NCI-H1694 treated with DMSO at 0.1 percent for 48 hours (cell line): ENCODE data around the gene TAS1R1.
"Not testable (repeated sequence)": the region's sequence is repeated elsewhere in the genome, so short reads cannot be mapped to it uniquely, and the experiment has no call there.

Experiments
- DNase-seq: peaks from one replicate; lab custom pipeline; 2025; lab: John Stamatoyannopoulos, UW

TAS1R1 gene

GRCh38 chr1:6591222-6591621 is 36.1 kb downstream of the TAS1R1 start:
- no peak for DNase-seq

GRCh38 chr1:6591644-6592043 is 36.5 kb downstream of the TAS1R1 start:
- DNase-seq = no peak

- DNase-seq = no peak
These were observed 37.3 kb downstream of the TAS1R1 start for GRCh38 chr1:6592441-6592840.

- DNase-seq = no peak
These were observed 37.9 kb downstream of the TAS1R1 start for GRCh38 chr1:6592865-6593593.

DNA sequence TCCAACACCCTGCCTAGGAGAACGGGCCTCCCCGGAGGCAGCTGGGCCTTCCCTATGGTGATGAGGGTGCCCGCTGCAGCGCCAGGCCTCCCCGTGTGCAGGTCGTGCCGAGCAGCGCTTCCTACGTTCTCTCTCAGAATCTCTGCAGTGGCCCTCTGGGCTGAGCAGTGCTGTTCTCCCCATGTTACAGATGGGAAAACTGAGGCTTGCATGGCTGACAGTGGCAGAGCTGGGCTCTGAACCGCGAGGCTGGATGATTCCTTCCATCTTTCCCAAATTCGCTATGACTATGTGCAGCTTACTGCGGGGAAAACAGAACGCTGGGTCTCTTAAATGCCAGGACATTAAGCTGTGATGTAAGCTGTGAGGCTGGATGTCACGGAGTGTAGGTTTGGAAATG is 38.7 kb downstream of the TAS1R1 start:
- DNase-seq = no peak

GRCh38 chr1:6594977-6595740 is 40.1 kb downstream of the TAS1R1 start:
- DNase-seq = no peak

DNA sequence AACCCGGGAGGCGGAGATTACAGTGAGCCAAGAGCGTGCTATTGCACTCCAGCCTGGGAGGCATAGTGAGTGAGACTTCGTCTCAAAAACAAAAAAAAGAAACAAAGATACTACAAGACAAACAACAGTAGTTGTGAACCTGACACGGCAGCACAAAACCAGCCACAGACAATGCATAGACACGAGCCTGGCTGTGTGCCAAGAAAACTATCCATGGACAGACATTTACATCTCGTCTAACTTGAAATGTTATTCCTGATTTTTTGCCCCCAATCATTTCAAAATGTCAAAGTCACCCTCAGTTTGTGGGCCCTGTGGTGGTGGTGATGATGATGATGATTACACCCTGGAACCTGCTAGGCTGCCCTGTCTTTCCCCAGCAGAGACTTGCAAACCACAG is 41.2 kb downstream of the TAS1R1 start:
- no peak for DNase-seq

DNA sequence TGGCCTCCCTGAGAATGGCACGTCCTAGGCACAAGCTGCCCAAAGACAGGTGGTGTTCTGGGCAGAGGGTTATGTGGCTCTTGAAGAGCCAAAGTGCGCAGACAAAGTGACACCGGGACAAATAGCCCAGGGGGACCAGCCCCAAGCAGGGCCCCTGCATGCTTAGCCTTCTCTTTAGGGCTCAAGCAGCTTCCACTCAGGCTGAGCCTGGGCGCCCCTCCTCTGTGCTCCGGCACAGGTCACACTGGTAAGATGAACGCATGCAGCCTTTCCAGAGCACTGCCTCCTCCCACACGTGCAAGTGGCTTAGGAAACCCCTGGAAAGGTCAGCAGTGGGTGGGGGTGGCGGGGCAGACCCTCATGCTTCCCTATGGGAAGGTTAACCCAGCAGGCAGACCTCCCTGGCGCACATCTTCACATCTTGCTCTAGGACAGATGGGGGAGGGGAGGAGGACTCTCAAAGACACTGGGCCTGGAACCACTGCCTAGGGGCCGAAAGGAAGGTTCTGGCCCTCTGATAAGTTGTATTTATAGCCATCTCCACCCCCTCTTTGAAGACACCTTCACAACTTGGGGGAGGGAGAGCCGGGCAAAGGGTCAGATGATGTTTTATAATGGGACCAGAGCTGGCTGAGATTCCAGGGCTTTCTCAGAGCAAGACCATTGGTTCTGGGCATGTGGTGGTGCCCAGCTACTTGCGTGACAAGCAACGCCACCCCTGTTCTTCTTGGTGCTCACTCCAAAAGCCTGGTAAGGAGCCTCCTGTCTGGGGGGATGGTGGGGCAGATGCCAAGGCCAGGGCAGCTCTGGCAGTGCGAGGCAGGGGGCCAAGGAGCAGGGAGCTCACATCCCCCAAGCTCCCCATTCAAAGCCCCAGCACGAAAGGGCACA is 42.0 kb downstream of the TAS1R1 start:
- no peak for DNase-seq

DNA sequence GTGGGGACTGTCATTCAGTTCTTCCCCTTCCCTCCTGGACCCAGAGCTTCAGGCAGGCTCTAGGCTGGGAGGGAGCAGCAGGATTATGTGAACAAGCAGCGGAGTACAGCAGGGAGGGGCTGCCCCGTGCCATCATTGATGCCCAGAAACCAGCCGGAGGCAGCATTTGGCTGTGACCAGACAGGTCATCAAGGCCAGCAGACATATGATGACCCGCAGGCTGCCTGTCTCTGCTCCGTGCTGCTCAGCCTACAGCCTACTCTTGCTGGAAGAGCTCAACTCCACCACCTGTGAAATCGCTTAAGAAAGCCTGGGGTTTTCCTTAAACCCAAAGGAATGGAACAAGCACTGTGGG is 42.6 kb downstream of the TAS1R1 start:
- DNase-seq = no peak

DNA sequence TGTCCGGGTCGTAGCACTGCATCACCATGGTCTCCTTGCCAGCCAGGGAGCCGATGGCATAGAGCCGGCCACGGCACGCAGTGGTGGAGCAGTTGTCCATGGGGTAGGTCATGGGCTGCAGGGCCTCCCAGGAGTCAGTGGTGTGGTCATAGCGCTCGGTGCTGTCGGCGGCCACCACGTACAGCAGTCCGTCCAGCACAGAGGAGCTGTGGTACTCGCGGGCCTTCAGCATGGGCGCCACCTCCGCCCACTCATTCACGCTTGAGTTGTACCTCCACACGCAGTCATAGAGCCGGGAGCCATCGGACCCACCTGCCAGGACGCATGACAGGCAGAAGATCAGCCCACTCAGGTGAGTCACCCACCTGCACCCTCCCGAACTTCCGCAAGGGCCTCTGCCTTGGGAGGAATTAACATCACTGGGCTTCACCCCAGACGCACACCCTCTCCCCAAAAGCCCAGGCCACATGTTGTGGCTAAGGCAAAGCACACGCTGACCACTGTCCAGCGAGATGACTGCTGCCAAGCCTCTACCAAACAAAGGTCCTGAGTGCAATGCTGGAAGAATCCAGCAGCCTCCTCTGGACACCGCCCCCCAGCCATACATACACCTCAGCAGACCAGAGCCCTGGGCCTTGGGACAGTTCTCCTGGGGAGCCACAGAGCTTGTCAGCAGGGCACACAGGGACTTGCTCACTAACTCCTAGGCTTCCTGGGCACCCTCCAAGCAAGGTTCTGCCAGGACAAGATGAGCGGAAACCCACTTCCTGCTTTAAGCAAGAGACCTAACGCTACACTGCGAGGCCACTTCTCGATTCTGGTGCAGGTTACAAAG is 44.3 kb downstream of the TAS1R1 start:
- DNase-seq = no peak

DNA sequence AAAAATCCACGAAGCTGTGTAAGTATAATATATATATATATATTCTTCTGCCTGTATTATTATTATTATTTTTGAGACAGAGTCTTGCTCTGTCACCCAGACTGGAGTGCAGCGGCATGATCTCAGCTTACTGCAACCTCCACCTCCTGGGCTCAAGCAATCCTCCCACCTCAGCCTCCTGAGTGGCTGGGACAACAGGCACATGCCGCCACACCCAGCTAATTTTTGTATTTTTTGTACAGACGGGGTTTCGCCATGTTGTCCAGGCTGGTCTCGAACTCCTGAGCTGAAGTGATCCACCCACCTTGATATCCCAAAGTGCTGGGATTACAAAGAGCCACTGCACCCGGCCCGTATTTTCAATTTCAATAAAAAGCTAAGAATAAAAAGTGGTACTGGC is 44.9 kb downstream of the TAS1R1 start:
- DNase-seq = not testable (repeated sequence)

DNA sequence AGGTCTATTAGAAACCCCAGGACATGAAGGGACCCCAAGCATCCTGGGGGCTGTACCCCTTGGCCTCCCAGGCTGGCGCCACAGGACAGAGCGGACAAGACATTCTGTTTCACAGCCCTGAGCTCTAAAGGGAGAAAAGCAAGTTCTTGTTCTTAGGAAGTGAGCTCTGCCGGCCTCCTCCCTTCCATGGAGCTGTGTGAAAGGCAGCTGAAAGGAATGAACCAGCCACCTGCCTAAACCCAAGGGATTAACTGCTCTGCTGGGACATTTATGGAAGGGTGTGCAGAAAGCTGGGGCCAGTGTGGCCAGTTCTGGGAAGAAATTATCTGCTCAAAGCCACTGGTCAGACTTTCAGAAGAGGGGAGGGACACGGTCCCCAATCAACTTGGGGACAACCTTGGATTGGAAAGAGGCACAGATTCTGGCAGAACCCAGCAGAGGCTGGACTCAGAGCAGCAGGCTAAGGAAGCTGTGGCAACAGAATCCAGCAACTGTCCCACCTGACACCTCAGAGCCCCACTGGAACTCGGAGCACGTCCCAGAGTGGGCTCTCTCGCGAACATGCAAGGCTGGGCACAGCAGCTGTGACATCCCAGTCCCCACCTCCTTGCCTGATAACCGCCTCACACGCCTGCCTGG is 45.4 kb downstream of the TAS1R1 start:
- no peak for DNase-seq

DNA sequence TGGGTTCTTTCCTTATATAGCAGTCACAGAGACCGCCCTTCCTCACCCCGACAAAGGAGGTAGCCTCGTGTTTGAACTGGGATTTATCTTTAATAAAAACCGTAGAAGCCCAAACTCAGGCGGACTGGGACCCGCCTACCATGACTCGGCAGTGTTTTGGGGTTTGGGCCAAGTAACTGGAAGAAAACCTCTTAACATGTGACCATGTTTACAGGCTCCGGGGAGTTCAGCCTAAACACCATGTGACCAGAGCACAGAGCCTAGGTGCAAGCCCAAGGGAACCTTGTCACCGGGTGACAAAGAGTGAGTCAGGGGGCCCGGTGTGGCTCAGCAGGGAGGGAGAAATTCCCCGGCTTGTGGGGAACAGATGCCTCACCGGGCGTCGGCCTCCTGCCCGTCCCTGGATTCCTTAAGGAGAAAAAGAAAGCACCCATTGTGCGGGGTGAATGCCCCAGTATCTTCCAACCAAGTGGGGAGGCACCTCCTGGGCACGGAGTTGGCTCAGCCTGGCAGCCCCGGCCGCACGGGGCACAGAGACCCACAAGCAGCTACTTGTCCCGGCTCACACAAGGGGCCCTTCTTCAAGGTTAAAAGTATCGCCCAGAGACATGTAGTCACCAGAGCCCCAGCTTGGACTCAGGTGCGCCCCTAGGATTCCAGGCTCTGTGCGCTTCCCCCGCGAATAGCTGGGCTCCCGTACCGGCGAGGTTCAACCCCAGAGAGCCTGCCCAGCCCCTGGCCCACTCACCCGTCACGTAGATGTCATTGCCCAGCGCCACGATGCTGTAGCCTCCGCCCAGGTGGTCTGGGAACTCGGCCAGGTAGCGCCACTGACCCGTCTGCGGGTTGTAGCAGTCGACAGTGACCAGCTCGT is 46.2 kb downstream of the TAS1R1 start:
- peak; percentile 26 for DNase-seq

GRCh38 chr1:6601923-6602668 is 47.0 kb downstream of the TAS1R1 start:
- DNase-seq = no peak

DNA sequence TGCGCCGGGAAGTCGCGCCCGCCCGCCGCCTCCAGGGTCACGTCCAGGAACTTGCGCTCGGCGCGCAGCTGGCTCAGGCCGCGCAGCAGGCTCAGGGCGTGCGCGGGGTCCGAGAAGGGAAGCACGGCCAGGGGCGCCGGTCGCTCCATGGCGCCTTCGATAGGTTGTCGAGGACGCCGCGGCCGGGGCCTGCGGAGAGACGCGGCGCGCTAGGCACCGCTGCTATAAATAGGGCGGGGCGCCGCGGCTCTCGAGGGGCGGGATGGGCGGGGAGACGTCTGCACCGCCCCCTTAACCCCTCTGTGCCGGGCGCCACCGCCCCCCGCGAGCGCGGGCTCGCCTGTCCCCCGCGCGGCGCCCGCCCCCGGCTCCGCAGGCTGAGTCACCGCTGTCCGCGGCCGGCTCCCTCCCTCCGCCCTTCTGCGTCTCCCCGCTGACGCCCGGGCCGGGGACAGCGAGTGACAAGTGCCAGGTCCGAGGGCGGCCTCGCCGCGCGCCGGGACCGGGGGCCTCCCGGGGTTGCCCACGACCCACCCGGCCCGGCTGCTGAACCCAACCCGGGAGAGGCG is 47.6 kb downstream of the TAS1R1 start, which contains the start of gene KLHL21:
TSS of gene KLHL21 (minus strand) at position 201 of the 569 bp plus-strand sequence. CDS start at position 149, 52 bp downstream.
- DNase-seq = peak; percentile 35

GRCh38 chr1:6603238-6603914 is 48.3 kb downstream of the TAS1R1 start:
- no peak for DNase-seq

GRCh38 chr1:6603915-6604558 is 48.9 kb downstream of the TAS1R1 start:
- DNase-seq = no peak
